ENCODE measurements around the gene IFNL4. TPM values are rescaled to one million over a fixed set of nuclear protein-coding genes. Genes with fewer than 3 reads are reported as not detected.
"Not testable (repeated sequence)": the region's sequence is repeated elsewhere in the genome, so short reads cannot be mapped to it uniquely, and the experiment has no call there.

The IFNL4 gene
- total RNA-seq, 5 donors from 2014 or later (not counting 1 experiment from before 2014, with no cell fraction given), result not detected

- Mint-ChIP-seq H3K27ac (no peak overlapping the region), H3K4me3 (no peak overlapping the region), H3K4me1 (no peaks in the 10 kb centered on the region), H3K9me3 (peaks cover 2 to 9% (median 3%) of the 10 kb centered on the region in 3 donors), H3K27me3 (peaks cover 4 to 15% of the 10 kb centered on the region in 2 donors), H3K36me3 (peaks cover 4% of the 10 kb centered on the region)
- DNase-seq (no peak), ATAC-seq (replicated peaks in 1 of 4) (no peak)
- WGBS (ENCODE audit: insufficient coverage), result no CpG with 5 or more reads among the region's 1 CpG
- ChIA-PET CTCF (no interaction called here), POLR2A (no interaction called here)
- peaks cover 0 to 3% of the 10 kb centered on the region in 2 experiments for H3K27me3 ChIP-seq (replicated peaks in 1 of 2; ENCODE audit: control insufficient read depth in 2 of 2, extremely low read depth in 1 of 2, insufficient read depth in 2 of 2, low read length in 1 of 2)
- H3K4me3 ChIP-seq (ENCODE audit: control insufficient read depth in 1 of 2, extremely low read depth in 1 of 2, low read length in 1 of 2), result no peak overlapping the region
- no peaks in the 10 kb centered on the region for H3K4me1 ChIP-seq (ENCODE audit: control insufficient read depth in 1 of 2, extremely low read depth in 1 of 2, insufficient read depth in 2 of 2, low read length in 2 of 2)
- H3K27ac ChIP-seq (ENCODE audit: low read length), result no peak overlapping the region
- H3K36me3 ChIP-seq (ENCODE audit: control insufficient read depth in 2 of 2, extremely low read depth in 1 of 2, insufficient read depth in 1 of 2, low read length in 1 of 2), result no peaks in the 10 kb centered on the region
- no peaks in the 10 kb centered on the region for H3K9me3 ChIP-seq
Measured at GRCh38 chr19:39282021-39282420, 33.4 kb upstream of the IFNL4 start.

GRCh38 chr19:39277598-39277997, 28.9 kb upstream of the IFNL4 start:
- DNase-seq (no peak), ATAC-seq (replicated peaks in 1 of 4) (no peak)
- Histone ChIP-seq H3K27me3 (replicated peaks in 1 of 2; ENCODE audit: control insufficient read depth in 2 of 2, extremely low read depth in 1 of 2, insufficient read depth in 2 of 2, low read length in 1 of 2) (peaks cover under 1 to 3% of the 10 kb centered on the region in 2 experiments), H3K4me3 (ENCODE audit: control insufficient read depth in 1 of 2, extremely low read depth in 1 of 2, low read length in 1 of 2) (no peak overlapping the region), H3K9me3 (no peaks in the 10 kb centered on the region), H3K4me1 (ENCODE audit: control insufficient read depth in 1 of 2, extremely low read depth in 1 of 2, insufficient read depth in 2 of 2, low read length in 2 of 2) (no peaks in the 10 kb centered on the region), H3K36me3 (ENCODE audit: control insufficient read depth in 2 of 2, extremely low read depth in 1 of 2, insufficient read depth in 1 of 2, low read length in 1 of 2) (no peaks in the 10 kb centered on the region), H3K27ac (ENCODE audit: low read length) (no peak overlapping the region)
- Mint-ChIP-seq H3K4me3 (no peak overlapping the region), H3K9me3 (no peaks in the 10 kb centered on the region), H3K4me1 (no peaks in the 10 kb centered on the region), H3K27ac (no peak overlapping the region), H3K36me3 (no peaks in the 10 kb centered on the region), H3K27me3 (peaks cover 3 to 6% of the 10 kb centered on the region in 2 donors)
- CTCF ChIA-PET, result no interaction called here
- POLR2A ChIA-PET, result no interaction called here
- 86% methylated on average over 5 of the region's 7 CpGs for WGBS (ENCODE audit: insufficient coverage)

GRCh38 chr19:39276740-39277139, 28.1 kb upstream of the IFNL4 start:
- 93% methylated on average over 4 of the region's 5 CpGs for WGBS (ENCODE audit: insufficient coverage)
- CTCF ChIA-PET, result interaction anchor here in 1 of 2 donors (0.6 kb wide), 1 partner anchor 35 kb away, joined by 6 read pairs; no protein-coding TSS in a partner anchor
- no peaks in the 10 kb centered on the region for H3K9me3 ChIP-seq
- no peaks in the 10 kb centered on the region for H3K36me3 ChIP-seq (ENCODE audit: control insufficient read depth in 2 of 2, extremely low read depth in 1 of 2, insufficient read depth in 1 of 2, low read length in 1 of 2)
- H3K4me3 Mint-ChIP-seq, result no peak overlapping the region
- peaks cover 0 to 3% of the 10 kb centered on the region in 2 experiments for H3K27me3 ChIP-seq (replicated peaks in 1 of 2; ENCODE audit: control insufficient read depth in 2 of 2, extremely low read depth in 1 of 2, insufficient read depth in 2 of 2, low read length in 1 of 2)
- ATAC-seq (replicated peaks in 1 of 4) (no peak), DNase-seq (no peak)
- no peaks in the 10 kb centered on the region for H3K9me3 Mint-ChIP-seq
- H3K27ac Mint-ChIP-seq, result no peak overlapping the region
- H3K4me1 ChIP-seq (ENCODE audit: control insufficient read depth in 1 of 2, extremely low read depth in 1 of 2, insufficient read depth in 2 of 2, low read length in 2 of 2), result no peaks in the 10 kb centered on the region
- peaks cover 3 to 6% of the 10 kb centered on the region in 2 donors for H3K27me3 Mint-ChIP-seq
- POLR2A ChIA-PET, result no interaction called here
- H3K36me3 Mint-ChIP-seq, result no peaks in the 10 kb centered on the region
- H3K4me1 Mint-ChIP-seq, result no peaks in the 10 kb centered on the region
- no peak overlapping the region for H3K4me3 ChIP-seq (ENCODE audit: control insufficient read depth in 1 of 2, extremely low read depth in 1 of 2, low read length in 1 of 2)
- H3K27ac ChIP-seq (ENCODE audit: low read length), result no peak overlapping the region

- H3K36me3 Mint-ChIP-seq, result no peaks in the 10 kb centered on the region
- Histone ChIP-seq H3K4me3 (ENCODE audit: control insufficient read depth in 1 of 2, extremely low read depth in 1 of 2, low read length in 1 of 2) (no peak overlapping the region), H3K27me3 (replicated peaks in 1 of 2; ENCODE audit: control insufficient read depth in 2 of 2, extremely low read depth in 1 of 2, insufficient read depth in 2 of 2, low read length in 1 of 2) (peaks cover 0 to 3% of the 10 kb centered on the region in 2 experiments), H3K9me3 (no peaks in the 10 kb centered on the region), H3K27ac (ENCODE audit: low read length) (no peak overlapping the region), H3K4me1 (ENCODE audit: control insufficient read depth in 1 of 2, extremely low read depth in 1 of 2, insufficient read depth in 2 of 2, low read length in 2 of 2) (no peaks in the 10 kb centered on the region), H3K36me3 (ENCODE audit: control insufficient read depth in 2 of 2, extremely low read depth in 1 of 2, insufficient read depth in 1 of 2, low read length in 1 of 2) (no peaks in the 10 kb centered on the region)
- DNase-seq (no peak), ATAC-seq (replicated peaks in 1 of 4) (no peak)
- no peak overlapping the region for H3K4me3 Mint-ChIP-seq
- H3K27me3 Mint-ChIP-seq, result peaks cover 9 to 12% of the 10 kb centered on the region in 2 donors
- ChIA-PET POLR2A (no interaction called here), CTCF (no interaction called here)
- no peaks in the 10 kb centered on the region for H3K9me3 Mint-ChIP-seq
- H3K4me1 Mint-ChIP-seq, result no peaks in the 10 kb centered on the region
- no peak overlapping the region for H3K27ac Mint-ChIP-seq
- WGBS (ENCODE audit: insufficient coverage), result 84% methylated on average over 5 of the region's 5 CpGs
Measured at GRCh38 chr19:39275578-39275977, 26.9 kb upstream of the IFNL4 start.

- WGBS (ENCODE audit: insufficient coverage), result 80% methylated on average over 2 of the region's 5 CpGs
- H3K4me1 ChIP-seq (ENCODE audit: control insufficient read depth in 1 of 2, extremely low read depth in 1 of 2, insufficient read depth in 2 of 2, low read length in 2 of 2); CTCF ChIA-PET; H3K36me3 Mint-ChIP-seq; H3K27ac ChIP-seq (ENCODE audit: low read length); H3K4me3 Mint-ChIP-seq; H3K9me3 ChIP-seq; H3K4me1 Mint-ChIP-seq; H3K27me3 ChIP-seq (replicated peaks in 1 of 2; ENCODE audit: control insufficient read depth in 2 of 2, extremely low read depth in 1 of 2, insufficient read depth in 2 of 2, low read length in 1 of 2); H3K9me3 Mint-ChIP-seq; H3K4me3 ChIP-seq (ENCODE audit: control insufficient read depth in 1 of 2, extremely low read depth in 1 of 2, low read length in 1 of 2); DNase-seq; H3K27ac Mint-ChIP-seq; H3K36me3 ChIP-seq (ENCODE audit: control insufficient read depth in 2 of 2, extremely low read depth in 1 of 2, insufficient read depth in 1 of 2, low read length in 1 of 2); POLR2A ChIA-PET; ATAC-seq (replicated peaks in 1 of 4): not testable (repeated sequence)
- peaks cover 14 to 16% of the 10 kb centered on the region in 2 donors for H3K27me3 Mint-ChIP-seq
Measured at GRCh38 chr19:39273859-39274258, 25.2 kb upstream of the IFNL4 start.

- POLR2A ChIA-PET, result no interaction called here
- H3K27me3 Mint-ChIP-seq, result peaks cover 11 to 21% of the 10 kb centered on the region in 2 donors
- H3K4me1 Mint-ChIP-seq, result peaks cover 0 to 1% (median 0%) of the 10 kb centered on the region in 3 donors
- peaks cover 2 to 16% of the 10 kb centered on the region in 2 experiments for H3K27me3 ChIP-seq (replicated peaks in 1 of 2; ENCODE audit: control insufficient read depth in 2 of 2, extremely low read depth in 1 of 2, insufficient read depth in 2 of 2, low read length in 1 of 2)
- no peak overlapping the region for H3K27ac ChIP-seq (ENCODE audit: low read length)
- 94% methylated on average over 2 of the region's 9 CpGs for WGBS (ENCODE audit: insufficient coverage)
- no peaks in the 10 kb centered on the region for H3K36me3 ChIP-seq (ENCODE audit: control insufficient read depth in 2 of 2, extremely low read depth in 1 of 2, insufficient read depth in 1 of 2, low read length in 1 of 2)
- DNase-seq (no peak), ATAC-seq (replicated peaks in 1 of 4) (no peak)
- no peaks in the 10 kb centered on the region for H3K9me3 Mint-ChIP-seq
- no peak overlapping the region for H3K27ac Mint-ChIP-seq
- H3K9me3 ChIP-seq, result no peaks in the 10 kb centered on the region
- no peak overlapping the region for H3K4me3 ChIP-seq (ENCODE audit: control insufficient read depth in 1 of 2, extremely low read depth in 1 of 2, low read length in 1 of 2)
- H3K4me1 ChIP-seq (ENCODE audit: control insufficient read depth in 1 of 2, extremely low read depth in 1 of 2, insufficient read depth in 2 of 2, low read length in 2 of 2), result peaks cover 0 to 3% of the 10 kb centered on the region in 2 experiments
- no peak overlapping the region for H3K4me3 Mint-ChIP-seq
- no peaks in the 10 kb centered on the region for H3K36me3 Mint-ChIP-seq
- CTCF ChIA-PET, result interaction anchor here in 1 of 2 donors (0.5 kb wide), 1 partner anchor 18 kb away, joined by 3 read pairs; no protein-coding TSS in a partner anchor
Measured at GRCh38 chr19:39270036-39270871, 21.6 kb upstream of the IFNL4 start.

Measured in T-cell (primary cell).